Lower leg skin (tissue), 3 donors: ENCODE results near the gene RBM42.

Source experiments
- CTCF ChIP-seq, 3 donors: fragments of 450-650 bp; IDR thresholded peaks; one replicate each; pipeline ENCODE4 v1.5.1; 2016; ENCODE audit warnings: antibody characterized with exemption in 3 of 3, mild to moderate bottlenecking in 3 of 3, moderate library complexity in 2 of 3
- POLR2A ChIP-seq, 2 donors: fragments of 450-650 bp; IDR thresholded peaks; one replicate each; pipeline ENCODE4 v1.6.1; 2016 to 2017; ENCODE audit warnings: antibody characterized with exemption in 2 of 2, mild to moderate bottlenecking in 1 of 2, moderate library complexity in 1 of 2

- TF ChIP-seq POLR2A (IDR thresholded peaks at IDR 0.05), result no peak
- TF ChIP-seq CTCF (IDR thresholded peaks at IDR 0.05), result no peak
These were observed 15.6 kb downstream of the RBM42 start for GRCh38 chr19:35644206-35644986.
